OCI-LY3 (cell line): Measurements from ENCODE around the gene SCGB2B2.
"Not testable (repeated sequence)": the region's sequence is repeated elsewhere in the genome, so short reads cannot be mapped to it uniquely, and the experiment has no call there.

Experiments used
- EZH2phosphoT487 ChIP-seq: fragments of 200-600 bp; shearing (Covaris generic); IDR thresholded peaks from 2 replicates; pipeline ENCODE4 v1.6.1; 2018; ENCODE audit warnings: antibody characterized with exemption, mixed run types, low read depth
- TF ChIP-seq, protein P1 (sequence below): fragments of 200-600, 300-600 bp; sonication (generic); IDR thresholded peaks from 2 replicates; pipeline ENCODE4 v1.5.1; 2014; ENCODE audit warnings: antibody characterized with exemption, low read length, low read depth

DNA sequence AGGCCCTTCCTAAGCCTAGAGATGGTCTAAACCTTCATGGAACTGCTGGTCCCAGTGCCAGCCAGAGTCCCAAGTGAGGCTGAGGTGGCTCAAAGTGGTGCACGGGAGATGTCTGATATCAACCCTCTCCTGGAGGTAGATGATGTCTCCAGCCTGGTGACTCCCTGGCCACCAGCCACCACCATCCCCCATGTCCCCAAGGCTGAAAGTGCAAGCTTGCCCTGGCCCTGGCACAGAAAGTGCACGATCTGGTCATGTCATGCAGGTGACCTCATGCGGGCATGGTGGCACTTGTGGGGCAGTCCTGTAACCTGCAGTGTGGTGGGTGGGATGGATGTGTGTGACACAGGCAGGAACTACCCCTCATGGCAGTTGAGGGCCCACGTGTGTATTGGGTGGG, 11.7 kb downstream of the SCGB2B2 start:
- TF ChIP-seq, protein P1, sequence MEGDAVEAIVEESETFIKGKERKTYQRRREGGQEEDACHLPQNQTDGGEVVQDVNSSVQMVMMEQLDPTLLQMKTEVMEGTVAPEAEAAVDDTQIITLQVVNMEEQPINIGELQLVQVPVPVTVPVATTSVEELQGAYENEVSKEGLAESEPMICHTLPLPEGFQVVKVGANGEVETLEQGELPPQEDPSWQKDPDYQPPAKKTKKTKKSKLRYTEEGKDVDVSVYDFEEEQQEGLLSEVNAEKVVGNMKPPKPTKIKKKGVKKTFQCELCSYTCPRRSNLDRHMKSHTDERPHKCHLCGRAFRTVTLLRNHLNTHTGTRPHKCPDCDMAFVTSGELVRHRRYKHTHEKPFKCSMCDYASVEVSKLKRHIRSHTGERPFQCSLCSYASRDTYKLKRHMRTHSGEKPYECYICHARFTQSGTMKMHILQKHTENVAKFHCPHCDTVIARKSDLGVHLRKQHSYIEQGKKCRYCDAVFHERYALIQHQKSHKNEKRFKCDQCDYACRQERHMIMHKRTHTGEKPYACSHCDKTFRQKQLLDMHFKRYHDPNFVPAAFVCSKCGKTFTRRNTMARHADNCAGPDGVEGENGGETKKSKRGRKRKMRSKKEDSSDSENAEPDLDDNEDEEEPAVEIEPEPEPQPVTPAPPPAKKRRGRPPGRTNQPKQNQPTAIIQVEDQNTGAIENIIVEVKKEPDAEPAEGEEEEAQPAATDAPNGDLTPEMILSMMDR: not testable (repeated sequence)
- TF ChIP-seq EZH2phosphoT487: not testable (repeated sequence)
